ENCODE results near the gene TRPV4. TPM values are rescaled to one million over a fixed set of nuclear protein-coding genes. Genes with fewer than 3 reads are reported as not detected.
A peak's percentile ranks its signal among the peaks of the same experiment; 100 is the strongest.

TRPV4 gene
- total RNA-seq, 1 donor from 2014 or later = 0.56 TPM

GRCh38 chr12:109763201-109763841 is 69.9 kb downstream of the TRPV4 start:
- H3K9me3 ChIP-seq (ENCODE audit: low read depth) = no peaks in the 10 kb centered on the region
- peaks cover 12% of the 10 kb centered on the region for H3K4me1 ChIP-seq
- no peaks in the 10 kb centered on the region for H3K27me3 ChIP-seq
- Mint-ChIP-seq H3K4me3 (no peak overlapping the region), H3K36me3 (peaks cover 3% of the 10 kb centered on the region), H3K27ac (peak overlapping the region; percentile 37), H3K9me3 (no peaks in the 10 kb centered on the region), H3K27me3 (ENCODE audit: insufficient read depth, low read depth) (peaks cover 7% of the 10 kb centered on the region), H3K4me1 (peaks cover 5% of the 10 kb centered on the region)
- H3K9ac ChIP-seq = no peak overlapping the region
- H3K36me3 ChIP-seq = no peaks in the 10 kb centered on the region
- peaks cover 27% of the 10 kb centered on the region for H4K20me1 ChIP-seq (ENCODE audit: low read depth)
- no peak overlapping the region for H2AFZ ChIP-seq (replicated peaks)
- H3K27ac ChIP-seq = no peak overlapping the region
- DNase-seq (ENCODE audit: low spot score) = no peak
- TF ChIP-seq CTCF (IDR thresholded peaks at IDR 0.05) (no peak), EZH2 (IDR thresholded peaks at IDR 0.05) (no peak), EZH2phosphoT487 (IDR thresholded peaks at IDR 0.05) (no peak)
- no peak overlapping the region for H3K4me3 ChIP-seq
- H3K4me2 ChIP-seq = no peak overlapping the region
- no peaks in the 10 kb centered on the region for H3K79me2 ChIP-seq (ENCODE audit: low read depth)
- no peaks in the 10 kb centered on the region for H3F3A ChIP-seq (ENCODE audit: low read depth)

GRCh38 chr12:109762673-109763191 is 70.5 kb downstream of the TRPV4 start:
- peaks cover 3% of the 10 kb centered on the region for H3K36me3 Mint-ChIP-seq
- Histone ChIP-seq H2AFZ (replicated peaks) (no peak overlapping the region), H3K4me3 (no peak overlapping the region), H3K79me2 (ENCODE audit: low read depth) (no peaks in the 10 kb centered on the region), H3K9me3 (ENCODE audit: low read depth) (no peaks in the 10 kb centered on the region), H3K4me2 (no peak overlapping the region), H4K20me1 (ENCODE audit: low read depth) (peaks cover 32% of the 10 kb centered on the region), H3K27ac (no peak overlapping the region), H3F3A (ENCODE audit: low read depth) (no peaks in the 10 kb centered on the region), H3K27me3 (no peaks in the 10 kb centered on the region), H3K36me3 (no peaks in the 10 kb centered on the region), H3K4me1 (peaks cover 18% of the 10 kb centered on the region), H3K9ac (no peak overlapping the region)
- peaks cover 7% of the 10 kb centered on the region for H3K27me3 Mint-ChIP-seq (ENCODE audit: insufficient read depth, low read depth)
- H3K9me3 Mint-ChIP-seq = no peaks in the 10 kb centered on the region
- no peak overlapping the region for H3K4me3 Mint-ChIP-seq
- H3K27ac Mint-ChIP-seq = peak overlapping the region; percentile 25
- TF ChIP-seq CTCF (IDR thresholded peaks at IDR 0.05) = no peak
- no peak for TF ChIP-seq EZH2 (IDR thresholded peaks at IDR 0.05)
- no peak for TF ChIP-seq EZH2phosphoT487 (IDR thresholded peaks at IDR 0.05)
- peaks cover 6% of the 10 kb centered on the region for H3K4me1 Mint-ChIP-seq
- DNase-seq (ENCODE audit: low spot score) = no peak

- peaks cover 20% of the 10 kb centered on the region for H3K4me1 ChIP-seq
- H3K4me1 Mint-ChIP-seq = peaks cover 6% of the 10 kb centered on the region
- no peak overlapping the region for H3K4me3 ChIP-seq
- DNase-seq (ENCODE audit: low spot score) = no peak
- no peaks in the 10 kb centered on the region for H3K9me3 ChIP-seq (ENCODE audit: low read depth)
- H3K27ac ChIP-seq = no peak overlapping the region
- peak overlapping the region; percentile 64 for H3K27ac Mint-ChIP-seq
- H3K9me3 Mint-ChIP-seq = no peaks in the 10 kb centered on the region
- no peak for TF ChIP-seq EZH2 (IDR thresholded peaks at IDR 0.05)
- TF ChIP-seq CTCF (IDR thresholded peaks at IDR 0.05) = no peak
- TF ChIP-seq EZH2phosphoT487 (IDR thresholded peaks at IDR 0.05) = no peak
- no peak overlapping the region for H3K9ac ChIP-seq
- peaks cover 3% of the 10 kb centered on the region for H3K36me3 Mint-ChIP-seq
- H2AFZ ChIP-seq (replicated peaks) = no peak overlapping the region
- H3K36me3 ChIP-seq = no peaks in the 10 kb centered on the region
- H3K27me3 Mint-ChIP-seq (ENCODE audit: insufficient read depth, low read depth) = peaks cover 7% of the 10 kb centered on the region
- H3K27me3 ChIP-seq = no peaks in the 10 kb centered on the region
- H3K4me2 ChIP-seq = no peak overlapping the region
- no peaks in the 10 kb centered on the region for H3K79me2 ChIP-seq (ENCODE audit: low read depth)
- peaks cover 36% of the 10 kb centered on the region for H4K20me1 ChIP-seq (ENCODE audit: low read depth)
- H3K4me3 Mint-ChIP-seq = no peak overlapping the region
- no peaks in the 10 kb centered on the region for H3F3A ChIP-seq (ENCODE audit: low read depth)
These were observed 71.0 kb downstream of the TRPV4 start for GRCh38 chr12:109762071-109762672.

Measured in neural progenitor cell (in vitro differentiated cells).